D721Med (cell line): Measurements from ENCODE around the gene CARS1.

Experiments
- DNase-seq: peaks from one replicate; pipeline ENCODE4 v3.0.0; 2011; ENCODE audit warnings: low spot score; ENCODE audit not compliant: insufficient read length
- FAIRE-seq: peaks from 2 replicates; lab custom pipeline; 2011; peaks lifted over from hg19 to GRCh38; lab: Jason Lieb, UNC
- CTCF ChIP-seq: IDR thresholded peaks from 2 replicates; pipeline ENCODE4 v1.5.1; 2012; ENCODE audit warnings: mild to moderate bottlenecking, control low read depth; ENCODE audit not compliant: insufficient read depth; ENCODE audit errors: missing control alignments

The CARS1 gene

GRCh38 chr11:3101921-3102640 is 44.9 kb upstream of the CARS1 start:
- no peak for FAIRE-seq
- no peak for TF ChIP-seq CTCF
- no peak for DNase-seq

GRCh38 chr11:3099178-3099577 is 42.0 kb upstream of the CARS1 start:
- DNase-seq (no peak), FAIRE-seq (no peak)
- TF ChIP-seq CTCF: no peak

GRCh38 chr11:3096909-3097530 is 39.8 kb upstream of the CARS1 start:
- no peak for FAIRE-seq
- TF ChIP-seq CTCF: no peak

GRCh38 chr11:3095712-3096361 is 38.6 kb upstream of the CARS1 start:
- FAIRE-seq (no peak), DNase-seq (no peak)
- no peak for TF ChIP-seq CTCF

More at GRCh38 chr11:3096909-3097530, 39.8 kb upstream of the CARS1 start:
- no peak for DNase-seq

- DNase-seq: no peak
- no peak for FAIRE-seq
- TF ChIP-seq CTCF: no peak
These were observed 37.1 kb upstream of the CARS1 start for GRCh38 chr11:3094223-3094824.

GRCh38 chr11:3093281-3094191 is 36.3 kb upstream of the CARS1 start:
- DNase-seq (no peak), FAIRE-seq (no peak)
- TF ChIP-seq CTCF: no peak
